GM18526 (cell line): ENCODE data around the gene P3R3URF.

Experiments
- POLR2A ChIP-seq: IDR thresholded peaks from 3 replicates; pipeline ENCODE4 v1.6.1; 2011; ENCODE audit not compliant: insufficient read length; ENCODE audit errors: extremely low read depth

The P3R3URF gene

DNA sequence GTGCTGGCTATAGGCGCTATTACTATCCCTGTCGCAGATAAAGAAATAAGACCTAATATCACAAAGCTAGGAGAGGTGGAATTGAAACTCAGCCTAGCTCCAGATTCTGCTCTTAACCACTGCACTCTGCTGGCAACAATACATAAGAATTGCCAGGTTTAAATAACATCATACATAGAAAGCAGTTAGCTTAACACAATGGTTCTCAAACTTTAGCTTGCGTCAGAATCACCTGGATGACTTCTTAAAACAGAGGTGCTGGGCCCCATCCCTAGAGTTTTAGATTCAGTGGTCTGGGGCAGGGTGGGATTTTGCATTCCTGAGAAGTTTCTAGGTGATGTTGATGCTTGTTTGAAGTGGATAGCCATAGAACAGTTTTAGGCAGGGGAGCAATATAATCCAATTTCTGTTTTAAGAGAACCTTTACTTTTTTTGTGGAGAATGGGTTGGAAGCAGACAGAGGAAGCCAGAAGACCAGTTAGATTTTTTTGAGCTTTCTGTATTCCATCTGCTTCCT is 23.0 kb upstream of the P3R3URF start:
- TF ChIP-seq POLR2A = no peak

DNA sequence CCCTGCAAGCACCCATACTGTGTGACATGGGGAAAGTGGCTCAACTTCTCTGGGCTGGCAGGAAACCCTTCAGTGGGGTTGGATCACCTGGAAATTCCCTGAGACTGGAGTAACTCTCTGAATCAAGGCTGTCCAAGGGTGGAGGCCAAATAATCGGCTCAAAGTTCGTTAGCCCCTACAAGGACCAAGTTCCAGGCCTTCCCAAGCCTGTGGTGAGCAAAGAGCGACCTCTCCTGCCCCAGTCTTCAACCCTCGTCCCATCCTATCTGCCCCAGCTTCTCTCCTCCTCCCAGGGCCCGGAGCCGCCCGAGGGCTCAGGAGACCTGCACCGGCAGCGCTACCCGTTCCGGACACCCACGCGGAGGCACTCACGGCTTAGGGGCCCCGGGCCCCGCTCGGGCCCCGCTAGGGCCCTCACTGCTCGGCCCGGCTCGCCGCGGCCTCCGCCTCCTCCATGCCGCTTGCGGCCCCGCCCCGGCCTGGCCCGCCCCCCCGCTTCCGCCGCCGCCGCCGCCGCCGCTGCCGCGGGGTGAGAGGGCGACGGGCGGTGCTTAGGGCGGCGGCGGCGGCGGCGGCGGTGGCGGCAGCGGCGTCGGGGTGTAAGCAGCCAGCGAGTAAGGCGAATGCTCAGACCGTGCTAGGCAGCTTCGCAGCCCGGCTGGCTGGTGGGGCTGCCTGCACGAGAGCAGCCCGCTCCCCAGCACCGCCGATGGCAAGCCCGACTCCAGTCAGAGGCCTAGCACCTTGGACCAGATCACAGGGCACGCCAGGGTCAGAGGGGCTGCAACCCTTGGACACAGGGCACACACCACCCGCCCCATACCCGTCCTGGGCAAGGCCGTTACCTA is 21.9 kb upstream of the P3R3URF start, which contains the start of gene POMGNT1:
Gene POMGNT1 (minus strand): TSS at position 471 of the 848 bp plus-strand sequence. CDS start 613 bp downstream, outside the sequence.
- peak; percentile 54 for TF ChIP-seq POLR2A

DNA sequence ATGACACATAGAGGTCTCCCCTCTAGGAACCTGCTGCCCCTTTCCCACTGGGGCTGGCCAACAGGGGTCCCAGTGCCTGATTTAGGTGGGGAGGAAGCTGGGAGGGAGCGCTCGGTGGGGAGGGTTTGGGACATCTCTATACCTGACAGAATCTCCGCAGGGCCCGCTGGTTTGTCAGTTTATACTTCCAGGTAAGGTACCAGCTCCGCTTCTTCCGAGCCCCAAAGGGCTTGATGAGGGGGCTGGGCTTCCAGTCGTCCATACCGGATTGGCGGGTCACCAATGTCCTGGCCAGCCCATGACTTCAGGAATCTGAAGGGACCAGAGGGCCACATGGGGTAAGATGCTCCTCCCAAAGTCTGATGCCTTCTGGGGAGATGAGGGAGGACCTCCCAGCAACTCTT is 21.3 kb upstream of the P3R3URF start:
- no peak for TF ChIP-seq POLR2A

DNA sequence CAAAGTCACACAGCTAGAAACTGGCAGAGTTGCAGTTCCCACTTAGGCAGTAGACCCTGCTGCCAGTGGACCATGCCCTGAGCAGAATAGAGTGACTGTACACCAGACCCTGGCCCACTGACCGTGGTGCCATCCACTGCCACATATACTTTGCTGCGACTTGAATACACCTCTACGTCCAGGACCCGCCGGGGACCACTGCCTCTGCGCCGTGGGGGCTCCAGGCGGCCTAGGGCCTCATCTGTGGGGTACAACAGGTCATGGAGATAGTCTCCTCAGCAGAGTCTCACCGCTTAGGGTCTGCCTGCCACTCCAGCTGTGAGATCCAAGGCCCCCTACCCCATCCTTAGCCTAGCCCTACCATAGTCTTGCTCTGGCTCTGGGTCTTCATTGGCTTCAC is 20.3 kb upstream of the P3R3URF start:
- no peak for TF ChIP-seq POLR2A

DNA sequence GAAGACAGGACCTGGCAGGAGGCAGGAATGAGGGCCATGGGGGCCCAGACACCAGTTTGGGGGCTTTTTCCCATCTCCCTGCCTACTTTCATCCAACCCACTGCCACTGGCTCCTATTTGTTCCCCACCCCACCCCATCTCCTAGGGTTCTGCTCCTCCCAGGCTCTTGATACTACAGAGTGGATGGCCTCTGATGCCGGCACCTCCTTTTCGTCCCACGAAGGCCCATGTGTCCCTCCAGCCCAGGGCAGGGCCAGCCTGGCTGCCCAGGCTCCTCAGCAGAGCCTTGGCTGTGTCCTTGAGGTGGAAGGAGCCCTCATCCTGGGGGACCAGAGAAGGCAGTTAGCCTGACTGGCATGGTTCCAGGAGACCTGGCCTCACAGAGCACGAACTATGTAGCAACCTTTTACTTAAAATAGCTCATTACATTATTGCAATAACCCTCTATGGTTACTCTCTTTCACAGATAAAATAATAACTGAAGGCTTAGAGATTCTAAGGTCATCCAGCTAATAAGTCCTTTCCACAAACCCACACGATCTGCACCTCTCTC is 18.4 kb upstream of the P3R3URF start:
- no peak for TF ChIP-seq POLR2A

DNA sequence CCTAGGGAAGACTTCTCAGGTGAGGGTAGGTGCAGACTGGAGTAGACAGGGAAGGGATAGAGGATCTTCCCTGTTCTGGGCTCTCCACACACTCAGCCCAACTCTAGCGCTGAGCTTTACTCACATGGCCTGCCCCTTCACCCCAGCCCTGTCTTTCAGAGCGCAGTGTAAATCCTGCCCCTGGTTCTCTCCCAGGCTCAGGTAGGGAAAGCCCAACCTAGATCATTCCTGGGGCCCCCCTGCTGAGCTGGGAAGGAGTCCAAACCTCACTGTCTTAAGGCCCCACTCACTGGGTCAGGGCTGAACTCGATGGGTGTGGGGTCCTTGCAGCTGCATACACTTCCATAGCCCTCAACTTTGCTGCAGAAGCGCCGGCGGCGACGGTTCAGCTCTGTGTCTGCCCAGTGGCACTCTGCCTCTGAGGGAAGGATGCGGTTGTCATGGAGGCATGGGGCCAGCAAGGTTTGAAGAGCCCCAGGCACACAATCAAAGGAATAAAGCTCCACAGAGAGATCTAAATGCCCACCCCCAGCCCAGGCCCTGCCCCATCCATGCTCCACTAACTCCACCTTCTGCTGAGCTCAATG is 17.8 kb upstream of the P3R3URF start:
- TF ChIP-seq POLR2A = no peak

DNA sequence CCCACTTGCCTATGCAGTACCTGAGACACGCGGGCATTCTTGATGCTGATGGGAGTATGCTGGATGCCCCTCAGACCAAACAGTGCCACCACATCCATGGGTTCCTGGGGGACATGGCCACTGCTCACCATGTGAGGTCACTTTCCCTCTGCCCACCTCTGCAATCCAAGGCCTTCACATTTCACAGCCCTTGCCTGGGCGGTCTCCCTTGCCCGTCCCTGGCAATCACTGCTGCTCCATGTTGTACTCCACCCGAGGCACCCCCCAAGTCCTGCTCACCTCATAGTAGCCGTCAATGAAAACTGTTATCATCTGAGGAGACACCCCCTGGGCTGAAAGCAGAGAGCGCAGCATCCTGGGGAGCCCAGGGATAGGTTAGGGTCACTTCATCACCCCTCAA is 17.0 kb upstream of the P3R3URF start:
- TF ChIP-seq POLR2A = no peak

DNA sequence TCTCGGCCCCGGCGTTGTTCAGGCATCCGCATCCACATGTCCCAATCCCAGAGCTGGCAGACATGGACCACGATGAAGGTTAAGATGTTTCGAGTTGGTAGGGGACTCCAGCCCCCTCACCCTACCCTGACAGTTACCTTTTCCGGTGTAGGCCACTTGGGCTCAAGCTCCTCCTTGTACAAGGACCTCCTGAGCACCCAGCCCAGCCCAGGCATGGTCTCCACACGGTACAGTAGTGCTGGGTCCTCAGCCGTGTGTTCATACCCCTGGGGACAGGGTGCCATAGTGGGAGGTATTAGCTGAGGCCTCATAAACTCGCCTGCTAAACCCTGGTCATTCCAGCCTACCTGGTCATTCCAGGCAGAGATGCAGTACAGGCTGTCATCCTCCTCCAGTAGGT is 15.9 kb upstream of the P3R3URF start:
- TF ChIP-seq POLR2A = no peak

DNA sequence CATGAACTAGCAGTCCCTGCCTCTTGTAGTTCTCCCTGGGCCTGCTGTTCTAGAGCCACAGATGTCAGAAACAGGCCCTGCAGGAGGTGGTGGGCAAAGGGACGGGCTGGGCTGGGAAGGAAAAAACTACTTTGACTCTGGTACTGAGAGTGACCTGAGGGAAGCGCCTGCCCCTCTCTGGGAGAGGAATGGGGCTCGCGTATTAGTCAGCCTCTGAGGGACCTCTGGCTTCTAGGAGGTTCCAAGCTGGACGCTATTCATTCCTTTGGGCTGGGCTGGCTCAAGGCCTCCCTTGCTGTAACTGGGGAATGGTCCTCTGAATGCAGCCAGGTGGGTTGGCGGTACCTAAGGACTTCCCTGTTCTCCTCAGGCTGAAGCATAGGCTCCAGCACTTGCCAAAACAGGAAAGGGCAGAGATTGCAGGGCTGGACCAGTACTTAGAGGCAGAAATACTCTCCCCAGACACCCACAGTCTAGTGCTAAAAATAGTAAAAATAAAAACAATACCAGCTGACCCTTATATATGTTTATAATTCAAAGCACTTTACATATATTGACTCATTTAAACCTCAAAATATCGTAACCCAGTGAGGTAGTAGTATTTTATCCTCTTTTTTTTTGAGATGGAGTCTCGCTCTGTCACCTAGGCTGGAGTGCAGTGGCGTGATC is 14.9 kb upstream of the P3R3URF start:
- no peak for TF ChIP-seq POLR2A

DNA sequence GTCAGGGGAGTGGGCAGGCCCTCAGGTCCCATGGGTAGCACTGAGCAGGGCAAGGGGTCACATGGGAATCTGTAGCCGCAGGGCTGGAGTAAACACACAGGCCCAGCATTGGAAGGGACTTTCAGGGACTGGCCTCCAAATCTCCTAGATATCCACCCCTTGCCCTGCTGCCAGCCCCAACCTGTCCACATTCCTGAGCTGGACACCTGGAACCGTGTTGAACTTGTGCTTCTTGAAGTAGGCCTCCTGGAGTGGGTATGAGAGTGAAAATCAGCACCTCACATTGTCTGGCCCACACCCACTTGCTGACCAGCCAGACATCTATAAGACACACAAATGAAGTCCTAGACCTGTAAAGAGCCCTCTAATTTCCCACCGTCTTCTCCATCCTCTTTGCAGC is 14.3 kb upstream of the P3R3URF start:
- TF ChIP-seq POLR2A = no peak

DNA sequence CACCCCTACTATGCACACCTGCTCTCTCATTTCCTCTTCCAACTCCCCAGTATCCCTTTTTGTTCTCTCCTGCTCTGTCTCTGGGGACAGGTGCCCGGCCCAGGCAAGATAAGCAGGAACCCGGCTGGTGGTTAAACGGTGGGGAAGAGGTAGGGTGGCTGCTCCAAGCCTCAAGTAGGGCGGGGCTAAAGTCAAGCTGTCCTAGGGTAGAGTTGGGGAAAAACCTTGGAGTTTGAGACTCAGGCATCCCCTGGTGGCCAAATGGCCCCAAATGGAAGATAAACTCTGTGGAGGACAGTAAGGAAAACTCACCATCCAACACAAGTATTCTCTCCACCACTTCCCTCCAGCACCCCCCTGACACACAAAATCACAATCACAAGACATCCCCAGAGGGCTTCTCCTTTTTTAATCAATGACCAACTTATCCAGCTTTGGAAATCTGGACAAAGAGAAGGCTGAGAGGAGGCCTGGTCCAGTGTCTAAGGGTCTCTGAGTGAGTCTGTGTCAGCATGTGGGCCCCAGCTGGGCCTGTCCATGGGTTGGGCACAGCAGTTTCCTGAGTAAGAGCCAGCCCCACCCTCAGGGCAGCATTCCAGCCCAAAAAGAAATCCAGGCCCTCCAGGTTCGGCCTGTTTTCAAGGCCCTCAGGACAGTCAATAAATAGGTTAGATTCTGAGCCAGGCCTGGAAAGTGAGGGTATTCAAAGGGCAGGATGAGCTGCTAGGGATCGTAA is 12.2 kb upstream of the P3R3URF start:
- TF ChIP-seq POLR2A = no peak

DNA sequence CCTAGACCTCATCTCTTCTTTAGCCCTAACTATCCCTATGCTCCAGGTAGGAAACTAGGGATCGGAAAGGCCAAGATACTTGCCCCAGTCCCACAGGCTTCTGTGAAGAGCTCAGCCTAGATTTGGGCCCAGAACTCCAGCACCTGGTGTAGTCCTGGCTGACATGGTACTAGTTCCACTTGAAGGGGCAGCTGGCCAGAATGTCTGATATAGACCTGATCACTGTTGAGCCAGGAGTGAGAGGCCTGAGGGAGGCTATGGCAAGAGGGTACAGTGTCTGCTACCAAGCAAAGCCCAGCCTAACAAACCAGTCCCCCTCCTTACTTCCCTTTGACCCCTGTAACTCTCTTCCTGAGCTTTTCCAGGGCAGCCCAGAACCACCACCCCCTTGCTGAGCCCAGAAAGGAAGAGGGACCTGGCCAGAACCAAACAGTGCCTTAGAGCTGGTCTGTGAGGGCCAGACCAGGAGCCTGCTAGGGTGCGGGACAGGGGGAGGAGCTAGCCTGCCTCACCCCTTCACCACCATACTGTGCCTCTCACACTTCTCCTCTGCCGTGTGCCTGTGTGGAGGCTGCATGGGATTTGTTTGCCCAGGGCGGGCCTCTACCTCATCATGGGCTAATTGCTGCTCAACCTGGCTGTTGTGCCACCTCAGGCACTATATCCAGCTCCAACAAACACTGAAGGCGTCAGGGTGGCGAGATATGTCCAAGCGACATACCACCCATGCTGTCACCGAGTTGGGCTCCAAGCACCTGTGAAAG is 11.0 kb upstream of the P3R3URF start:
- TF ChIP-seq POLR2A = no peak

DNA sequence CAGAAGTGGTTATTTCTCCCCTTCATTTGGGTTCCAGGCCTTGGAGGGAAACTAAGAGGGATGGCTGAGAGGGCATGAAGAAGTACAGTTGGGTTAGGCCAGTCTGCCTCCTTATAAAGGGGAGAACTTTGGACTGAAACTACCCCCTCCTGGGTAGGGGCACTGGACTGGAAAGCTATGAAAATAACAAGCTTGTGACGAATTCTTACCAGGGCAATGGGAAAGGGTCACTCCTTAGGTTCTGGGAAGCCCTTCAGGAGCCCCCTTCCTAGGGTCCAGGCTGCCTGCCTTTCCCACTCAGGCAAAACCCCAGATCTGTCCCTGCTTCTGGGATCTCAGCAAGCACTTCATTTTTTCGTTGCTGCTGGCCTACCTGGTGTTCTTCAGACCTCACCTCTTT is 9.8 kb upstream of the P3R3URF start:
- no peak for TF ChIP-seq POLR2A
